Immature natural killer cell (primary cell): ENCODE results near the gene ZFP64. TPM values are rescaled to one million over a fixed set of nuclear protein-coding genes. Genes with fewer than 3 reads are reported as not detected.
A peak's percentile ranks its signal among the peaks of the same experiment; 100 is the strongest.
"Not testable (repeated sequence)": the region's sequence is repeated elsewhere in the genome, so short reads cannot be mapped to it uniquely, and the experiment has no call there.

Experiments
- DNase-seq, 3 donors: peaks; one replicate each; pipeline ENCODE4 v3.0.0; 2022; ENCODE audit warnings: mixed read lengths in 1 of 3
- H3K27ac Mint-ChIP-seq, 6 donors: one replicate each; pipeline ENCODE4 v1.8.0; 2020; ENCODE audit warnings: mixed read lengths in 6 of 6, mild to moderate bottlenecking in 5 of 6, inconsistent platforms in 4 of 6, moderate library complexity in 3 of 6
- H3K27me3 Mint-ChIP-seq, 3 donors: one replicate each; pipeline ENCODE4 v1.8.0; 2020 to 2021; ENCODE audit warnings: low read depth in 3 of 3, mild to moderate bottlenecking in 3 of 3, mixed read lengths in 3 of 3, moderate library complexity in 3 of 3, inconsistent platforms in 1 of 3
- H3K36me3 Mint-ChIP-seq, 3 donors: one replicate each; pipeline ENCODE4 v1.8.0; 2020; ENCODE audit warnings: mixed read lengths in 3 of 3, inconsistent platforms in 2 of 3, mild to moderate bottlenecking in 2 of 3
- H3K4me1 Mint-ChIP-seq, 2 donors: one replicate each; pipeline ENCODE4 v1.8.0; 2020; ENCODE audit warnings: inconsistent platforms in 2 of 2, mild to moderate bottlenecking in 2 of 2, mixed read lengths in 2 of 2, moderate library complexity in 1 of 2
- H3K4me3 Mint-ChIP-seq, 5 donors: one replicate each; pipeline ENCODE4 v1.8.0; 2020; ENCODE audit warnings: mild to moderate bottlenecking in 5 of 5, mixed read lengths in 5 of 5, inconsistent platforms in 3 of 5, moderate library complexity in 3 of 5
- H3K9me3 Mint-ChIP-seq, 6 donors: one replicate each; pipeline ENCODE4 v1.8.0; 2020; ENCODE audit warnings: mild to moderate bottlenecking in 6 of 6, mixed read lengths in 6 of 6, inconsistent platforms in 4 of 6, moderate library complexity in 3 of 6
- polyA plus RNA-seq, 3 donors: library from polyadenylated mRNA; unstranded; fragments of 300-500 nt; fragmentation: Illumina TruSeq; gene quantifications; one replicate each; pipeline ENCODE4 v1.2.3, GENCODE V29; 2021

Gene ZFP64
- polyA plus RNA-seq, 3 donors from 2014 or later = 3.7 to 16.8 (median 5.7) TPM

DNA sequence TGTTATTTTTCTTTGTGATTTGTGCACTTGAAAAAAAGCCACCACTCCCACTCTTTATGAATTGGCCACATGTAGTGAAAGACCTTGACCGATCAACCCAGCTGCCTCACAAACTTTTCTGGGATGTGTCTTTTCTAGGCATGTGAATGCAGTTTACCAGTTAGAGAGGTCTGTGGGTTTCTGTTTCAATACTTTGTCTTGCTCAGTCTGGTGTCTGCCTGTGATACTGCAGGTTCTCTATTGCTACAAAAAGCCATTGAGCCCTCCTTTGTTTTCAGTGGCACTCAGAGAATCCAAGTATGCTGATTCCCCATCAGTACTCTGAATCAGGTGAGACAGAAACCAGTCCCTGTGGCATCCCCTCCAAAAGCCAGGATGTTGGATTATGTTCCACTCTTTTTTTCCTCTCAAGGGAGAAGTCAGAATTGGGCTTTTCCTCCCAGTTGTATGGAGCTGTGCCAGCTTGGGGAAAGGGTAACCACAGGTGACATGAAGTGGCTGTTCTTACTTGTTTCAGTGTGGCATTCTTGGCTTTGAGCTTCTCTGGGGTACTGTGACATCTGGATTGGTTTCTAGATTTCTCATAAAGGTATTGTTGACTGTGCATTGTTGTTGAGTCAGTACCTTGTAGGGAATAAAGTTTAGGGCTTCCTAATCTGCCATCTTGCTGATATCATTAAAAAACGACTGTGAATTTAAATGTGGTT, 26.3 kb upstream of the ZFP64 start:
- Mint-ChIP-seq H3K36me3 (peaks cover 0 to 5% (median 4%) of the 10 kb centered on the region in 3 donors), H3K4me1 (no peaks in the 10 kb centered on the region), H3K4me3 (no peak overlapping the region), H3K9me3 (peaks cover 0 to 23% (median 5%) of the 10 kb centered on the region in 6 donors), H3K27ac (no peak overlapping the region), H3K27me3 (peaks cover 2 to 10% (median 6%) of the 10 kb centered on the region in 3 donors)
- DNase-seq = no peak

DNA sequence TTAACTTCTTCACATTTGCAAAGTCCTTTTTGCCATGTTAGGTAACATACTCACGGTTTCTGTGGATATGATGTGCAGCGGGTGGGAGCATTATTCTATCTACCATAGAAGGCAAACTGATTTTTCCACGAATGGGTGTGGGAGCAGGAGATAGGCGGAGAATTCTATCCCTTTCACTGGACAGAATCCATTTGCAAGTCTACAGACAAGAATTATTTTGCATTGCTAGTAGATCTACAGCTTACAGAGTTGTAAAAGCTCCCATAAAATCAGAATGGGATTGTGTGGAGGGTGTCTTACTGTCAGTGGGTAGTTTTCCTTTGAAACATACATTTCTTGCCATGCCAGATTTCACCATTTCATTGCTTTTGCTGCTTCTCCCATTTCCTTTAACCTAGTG, 22.4 kb upstream of the ZFP64 start:
- Mint-ChIP-seq H3K4me3 (no peak overlapping the region), H3K36me3 (no peaks in the 10 kb centered on the region), H3K9me3 (peaks cover 0 to 8% (median 0%) of the 10 kb centered on the region in 6 donors), H3K27ac (no peak overlapping the region), H3K4me1 (no peaks in the 10 kb centered on the region), H3K27me3 (peaks cover 2 to 19% (median 14%) of the 10 kb centered on the region in 3 donors)
- no peak for DNase-seq

DNA sequence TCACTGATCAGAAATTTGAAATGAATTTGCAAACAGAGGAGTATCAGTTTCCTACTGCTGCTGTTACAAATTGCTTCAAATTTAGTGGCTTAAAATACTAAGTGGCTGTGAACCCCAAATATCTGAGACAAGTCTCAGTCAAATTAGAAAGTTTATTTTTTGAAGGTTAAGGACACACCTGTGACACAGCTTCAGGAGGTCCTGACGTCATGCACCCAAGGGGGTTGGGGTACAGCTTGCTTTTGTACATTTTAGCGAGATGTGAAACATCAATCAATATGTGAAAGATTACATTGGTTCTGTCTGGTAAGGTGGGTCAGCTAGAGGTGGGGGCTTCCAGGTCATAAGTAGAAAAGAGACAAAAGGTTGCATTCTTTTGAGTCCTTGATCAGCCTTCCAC, 21.4 kb upstream of the ZFP64 start:
- Mint-ChIP-seq H3K9me3 (peaks cover 0 to 8% (median 0%) of the 10 kb centered on the region in 6 donors), H3K36me3 (no peaks in the 10 kb centered on the region), H3K4me3 (no peak overlapping the region), H3K27me3 (peaks cover 2 to 19% (median 14%) of the 10 kb centered on the region in 3 donors), H3K4me1 (no peaks in the 10 kb centered on the region), H3K27ac (no peak overlapping the region)
- no peak for DNase-seq

DNA sequence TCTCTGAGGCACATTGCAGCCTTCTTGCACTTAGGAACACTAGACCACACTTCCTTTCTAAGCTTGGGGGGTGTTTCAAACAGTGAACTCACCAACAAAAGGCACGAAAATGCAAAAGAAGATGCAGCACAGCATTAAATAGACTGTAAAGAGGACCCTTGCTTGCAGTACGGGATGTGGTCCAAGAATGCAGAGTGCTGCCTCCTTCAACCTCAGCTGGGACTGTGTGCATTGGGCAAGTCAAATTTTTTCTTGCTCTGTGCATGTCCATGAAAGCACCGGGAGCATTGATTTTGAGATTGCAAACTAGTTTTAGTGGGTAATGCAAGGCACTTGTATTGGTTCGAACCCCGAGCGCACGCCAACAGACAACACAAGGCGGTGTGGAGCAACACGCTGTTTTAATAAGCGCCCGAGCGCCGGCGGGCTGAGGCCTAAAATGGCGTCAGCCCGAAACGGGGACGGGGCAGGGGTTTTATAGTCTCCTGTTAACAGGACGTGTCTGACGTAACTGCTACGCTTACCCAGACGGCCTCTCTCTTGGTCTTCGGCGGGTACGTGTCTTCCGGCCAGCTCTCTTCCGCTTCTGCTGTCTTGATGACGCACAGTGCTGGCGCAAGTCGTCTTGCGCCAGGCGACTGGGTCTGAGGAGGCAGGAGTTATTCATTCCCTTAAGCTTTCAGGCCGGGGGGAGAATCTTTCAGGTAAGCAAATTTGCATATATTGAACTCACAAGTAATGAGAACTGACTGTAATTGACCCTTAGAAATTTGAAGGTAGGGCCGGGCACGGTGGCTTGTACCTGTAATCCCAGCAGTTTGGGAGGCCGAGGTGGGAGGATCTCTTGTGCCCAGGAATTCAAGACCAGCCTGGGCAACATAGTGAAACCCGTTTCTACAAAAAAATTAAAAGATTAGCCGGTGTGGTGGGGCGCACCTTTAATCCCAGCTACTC, 18.7 kb upstream of the ZFP64 start:
- no peak for DNase-seq
- H3K9me3 Mint-ChIP-seq = peaks cover 0 to 8% (median 0%) of the 10 kb centered on the region in 6 donors
- no peak overlapping the region for H3K4me3 Mint-ChIP-seq
- H3K27ac Mint-ChIP-seq = no peak overlapping the region
- H3K36me3 Mint-ChIP-seq = no peaks in the 10 kb centered on the region
- H3K27me3 Mint-ChIP-seq = peaks cover 2 to 20% (median 17%) of the 10 kb centered on the region in 3 donors
- no peaks in the 10 kb centered on the region for H3K4me1 Mint-ChIP-seq

DNA sequence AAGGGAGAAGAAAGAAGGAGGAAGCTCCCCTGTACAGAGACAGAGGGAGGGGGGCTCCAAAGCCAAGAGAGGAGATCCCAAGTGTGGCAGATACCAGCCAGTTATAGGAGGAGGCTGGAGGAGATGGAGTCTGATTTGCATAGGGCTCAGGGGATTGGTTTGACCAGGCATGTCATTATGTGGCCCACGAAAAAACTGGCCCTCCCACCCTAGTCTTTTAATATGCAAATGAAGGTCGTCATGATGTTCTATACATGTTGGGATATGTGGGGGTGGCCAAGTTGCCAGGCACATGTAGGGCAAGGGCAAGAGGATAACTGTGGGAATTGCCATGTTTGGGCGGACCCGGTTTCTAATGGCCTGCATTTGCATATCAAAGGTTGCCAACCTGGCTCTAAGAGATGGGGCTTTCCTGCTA, 17.6 kb upstream of the ZFP64 start:
- H3K9me3 Mint-ChIP-seq = peaks cover 0 to 8% (median 0%) of the 10 kb centered on the region in 6 donors
- DNase-seq = no peak
- no peaks in the 10 kb centered on the region for H3K36me3 Mint-ChIP-seq
- H3K27me3 Mint-ChIP-seq = peaks cover 2 to 24% (median 13%) of the 10 kb centered on the region in 3 donors
- no peak overlapping the region for H3K27ac Mint-ChIP-seq
- H3K4me3 Mint-ChIP-seq = no peak overlapping the region
- no peaks in the 10 kb centered on the region for H3K4me1 Mint-ChIP-seq

DNA sequence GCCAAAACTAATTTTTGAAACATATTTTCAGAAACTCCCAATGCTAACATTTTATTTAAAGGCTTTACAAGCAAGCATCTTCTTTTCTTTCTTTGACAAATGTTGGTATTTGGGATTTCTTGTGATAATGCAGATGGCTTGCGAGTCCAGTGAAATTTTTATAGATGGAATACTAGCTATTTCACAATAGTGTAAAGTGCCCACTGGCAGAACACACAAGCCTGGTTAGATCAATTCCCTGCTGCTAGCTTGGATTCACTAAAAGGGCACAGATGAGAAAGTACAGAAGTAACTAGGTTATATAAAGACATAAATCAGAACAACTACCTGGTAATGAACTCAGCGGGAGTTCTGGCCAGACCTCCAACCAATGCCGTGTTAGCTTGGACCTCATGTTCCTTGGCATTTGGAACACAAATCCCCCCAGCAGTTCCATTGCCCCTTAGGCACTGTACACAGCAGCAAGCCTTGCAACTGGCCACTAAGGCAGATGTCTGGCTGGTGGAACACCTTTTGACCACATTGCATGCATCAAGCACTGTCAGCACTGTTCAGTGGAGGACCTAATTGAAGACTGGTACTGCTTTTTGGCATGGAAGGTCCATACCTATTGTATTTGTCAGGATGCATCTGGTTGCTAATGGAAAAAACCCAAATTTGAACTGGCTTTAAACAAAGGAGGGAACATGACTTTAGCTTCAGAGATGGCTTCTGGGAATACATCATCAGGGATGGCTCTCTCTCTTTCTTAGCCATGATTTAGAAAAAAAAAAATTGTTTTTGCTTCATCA, 15.6 kb upstream of the ZFP64 start:
- no peaks in the 10 kb centered on the region for H3K36me3 Mint-ChIP-seq

DNA sequence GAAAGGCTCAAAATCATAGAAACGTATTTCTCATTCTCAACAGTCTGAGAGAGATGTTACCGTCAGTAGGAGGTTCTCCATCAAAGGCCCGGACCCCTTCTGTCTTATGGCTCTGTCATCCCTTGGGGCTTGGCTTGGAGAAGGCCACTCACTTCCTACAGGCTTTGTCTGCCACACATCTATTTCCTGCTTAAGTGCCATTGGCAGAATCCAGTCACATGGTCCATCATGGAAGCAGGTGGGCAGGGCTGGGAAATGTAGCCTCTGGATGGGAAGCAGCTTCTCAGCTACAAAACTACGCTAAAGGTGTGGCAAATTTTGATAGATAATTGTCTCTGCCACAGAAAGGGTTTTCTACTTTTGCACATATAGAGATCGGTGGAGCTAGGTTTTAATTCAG, 12.6 kb upstream of the ZFP64 start:
- Mint-ChIP-seq H3K36me3 (no peaks in the 10 kb centered on the region), H3K27ac (no peak overlapping the region), H3K4me1 (no peaks in the 10 kb centered on the region), H3K27me3 (peaks cover 0 to 7% (median 3%) of the 10 kb centered on the region in 3 donors), H3K9me3 (no peaks in the 10 kb centered on the region), H3K4me3 (no peak overlapping the region)
- no peak for DNase-seq

More for the DNA sequence above, 15.6 kb upstream of the ZFP64 start:
- Mint-ChIP-seq H3K27me3 (peaks cover 2 to 14% (median 13%) of the 10 kb centered on the region in 3 donors), H3K27ac (no peak overlapping the region), H3K9me3 (peaks cover 0 to 8% (median 0%) of the 10 kb centered on the region in 6 donors), H3K4me3 (no peak overlapping the region), H3K4me1 (no peaks in the 10 kb centered on the region)
- DNase-seq = no peak

DNA sequence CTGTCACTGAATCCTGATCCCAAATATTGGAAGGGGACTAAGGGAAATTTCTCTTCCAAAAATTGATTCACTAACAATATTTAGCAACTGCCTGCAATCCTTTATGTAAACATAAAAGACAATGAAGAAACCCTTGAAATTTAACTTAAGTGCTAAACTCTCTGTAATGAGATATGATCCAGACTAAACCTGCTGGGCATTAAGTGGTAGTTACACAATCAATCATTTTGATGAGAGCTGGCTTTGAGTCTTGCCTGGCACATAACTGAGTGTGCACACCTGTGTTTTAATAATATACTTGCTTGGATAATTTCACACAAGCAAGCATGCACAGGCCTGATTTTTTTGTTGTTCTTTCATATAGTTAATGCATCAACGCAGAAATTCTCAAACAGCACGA, 9.8 kb upstream of the ZFP64 start:
- H3K4me3 Mint-ChIP-seq = no peak overlapping the region
- no peak overlapping the region for H3K27ac Mint-ChIP-seq
- H3K36me3 Mint-ChIP-seq = no peaks in the 10 kb centered on the region
- no peaks in the 10 kb centered on the region for H3K4me1 Mint-ChIP-seq
- DNase-seq = no peak
- H3K27me3 Mint-ChIP-seq = peaks cover 0 to 3% (median 3%) of the 10 kb centered on the region in 3 donors
- no peaks in the 10 kb centered on the region for H3K9me3 Mint-ChIP-seq

DNA sequence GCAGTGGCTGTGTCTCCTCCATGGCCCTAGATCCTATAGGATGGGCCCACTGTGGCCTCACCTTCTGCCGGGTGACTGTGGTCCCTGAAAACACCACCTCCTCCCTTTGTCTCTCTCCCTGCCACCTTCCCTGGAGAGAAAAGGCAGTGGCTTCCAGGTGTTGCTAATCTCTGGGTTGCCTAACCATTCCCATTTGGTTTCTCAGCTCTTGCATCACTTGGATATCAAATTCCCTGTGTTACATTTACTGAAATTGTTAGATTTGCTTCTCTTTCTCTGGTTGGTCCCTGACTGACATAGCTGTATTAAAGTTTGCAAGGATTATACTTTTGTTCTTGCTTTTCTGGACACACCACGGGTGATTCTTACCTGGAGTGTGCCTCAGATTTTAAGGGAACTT, 9.3 kb upstream of the ZFP64 start:
- no peaks in the 10 kb centered on the region for H3K36me3 Mint-ChIP-seq
- peaks cover 0 to 5% (median 3%) of the 10 kb centered on the region in 3 donors for H3K27me3 Mint-ChIP-seq
- no peaks in the 10 kb centered on the region for H3K4me1 Mint-ChIP-seq
- H3K27ac Mint-ChIP-seq = no peak overlapping the region
- H3K4me3 Mint-ChIP-seq = no peak overlapping the region
- H3K9me3 Mint-ChIP-seq = no peaks in the 10 kb centered on the region
- no peak for DNase-seq

DNA sequence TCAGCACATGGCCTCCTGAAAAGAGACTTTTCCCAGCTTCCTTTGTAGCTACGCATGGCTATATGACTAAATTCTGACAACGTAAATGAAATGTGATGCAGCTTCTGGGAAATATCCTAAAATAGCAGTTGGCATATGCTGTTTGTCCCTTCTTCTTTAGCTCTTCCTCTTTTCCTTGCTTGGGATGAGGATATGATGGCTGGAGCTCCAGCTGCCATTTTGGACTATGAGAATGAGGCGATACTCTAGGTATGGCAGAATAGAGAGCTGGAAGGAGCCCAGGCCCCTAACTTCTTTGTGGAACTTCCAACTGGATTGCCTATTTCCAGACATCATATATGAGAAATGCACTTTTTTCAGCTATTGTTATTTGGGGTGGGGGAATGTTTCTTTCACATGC, 5.3 kb upstream of the ZFP64 start:
- no peaks in the 10 kb centered on the region for H3K36me3 Mint-ChIP-seq
- H3K27ac Mint-ChIP-seq = no peak overlapping the region
- no peaks in the 10 kb centered on the region for H3K9me3 Mint-ChIP-seq
- no peak for DNase-seq
- H3K27me3 Mint-ChIP-seq = peaks cover 2 to 5% (median 3%) of the 10 kb centered on the region in 3 donors
- peaks cover 10 to 12% of the 10 kb centered on the region in 2 donors for H3K4me1 Mint-ChIP-seq
- H3K4me3 Mint-ChIP-seq = no peak overlapping the region

DNA sequence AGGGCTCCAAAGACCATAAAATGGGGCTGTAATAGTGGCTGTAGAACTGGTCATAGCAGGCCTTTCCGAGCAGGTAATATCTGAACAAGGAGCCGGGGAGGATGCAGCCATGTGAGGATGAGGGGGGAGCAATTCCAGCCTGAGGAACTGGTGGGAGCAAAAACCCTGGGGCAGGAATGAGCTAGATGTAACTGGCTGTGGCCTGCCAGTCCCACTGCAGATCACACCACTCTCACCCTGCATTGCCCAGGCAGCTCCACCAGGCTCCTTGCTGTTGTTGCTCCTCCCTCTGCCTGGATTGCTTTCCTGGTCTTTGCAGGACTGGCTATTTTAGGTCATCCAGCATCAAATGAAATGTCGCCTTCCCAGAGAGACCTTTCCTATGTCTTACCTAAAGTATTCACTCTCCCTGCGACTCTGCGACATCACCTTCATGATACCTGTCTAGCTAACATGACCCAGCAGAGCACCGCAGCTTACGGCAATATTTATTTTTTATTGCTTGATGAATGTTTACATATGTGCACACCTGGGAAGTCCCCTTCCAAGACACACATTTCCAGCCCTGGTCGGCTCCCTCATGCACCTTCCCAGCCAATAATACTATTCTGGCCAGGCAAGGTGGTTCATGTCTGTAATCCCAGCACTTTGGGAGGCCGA, 2.4 kb upstream of the ZFP64 start:
- Mint-ChIP-seq H3K4me3 (no peak overlapping the region), H3K27me3 (peaks cover 2 to 5% (median 4%) of the 10 kb centered on the region in 3 donors), H3K36me3 (no peaks in the 10 kb centered on the region), H3K4me1 (peaks cover 23 to 26% of the 10 kb centered on the region in 2 donors), H3K27ac (no peak overlapping the region), H3K9me3 (no peaks in the 10 kb centered on the region)
- no peak for DNase-seq

DNA sequence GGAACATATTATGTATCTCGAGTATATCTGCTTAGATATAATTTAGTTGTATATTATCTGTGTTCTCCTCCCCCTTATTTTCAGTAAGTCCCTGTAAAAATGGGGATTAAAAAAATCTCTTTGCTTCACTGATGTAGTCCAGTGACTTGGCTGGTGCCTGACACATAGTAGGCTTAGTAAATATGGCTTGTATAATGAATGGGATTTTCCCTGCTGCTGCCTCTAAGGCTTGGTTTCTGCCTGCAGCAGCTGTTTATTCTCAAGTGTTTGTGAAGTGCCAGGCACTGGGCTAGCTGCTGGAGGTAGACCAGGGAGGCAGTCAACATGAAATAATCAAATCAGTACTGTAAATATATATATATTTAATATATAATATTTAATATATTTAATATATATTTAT, 1.6 kb upstream of the ZFP64 start:
- Mint-ChIP-seq H3K4me3 (peak overlapping the region; percentile 77 to 95 (median 91)), H3K4me1 (peaks cover 23 to 26% of the 10 kb centered on the region in 2 donors), H3K27ac (peak overlapping the region in 5 of 6 donors; percentile 37 to 91 (median 85)), H3K36me3 (no peaks in the 10 kb centered on the region), H3K27me3 (peaks cover 2 to 5% (median 4%) of the 10 kb centered on the region in 3 donors), H3K9me3 (no peaks in the 10 kb centered on the region)
- DNase-seq = no peak

DNA sequence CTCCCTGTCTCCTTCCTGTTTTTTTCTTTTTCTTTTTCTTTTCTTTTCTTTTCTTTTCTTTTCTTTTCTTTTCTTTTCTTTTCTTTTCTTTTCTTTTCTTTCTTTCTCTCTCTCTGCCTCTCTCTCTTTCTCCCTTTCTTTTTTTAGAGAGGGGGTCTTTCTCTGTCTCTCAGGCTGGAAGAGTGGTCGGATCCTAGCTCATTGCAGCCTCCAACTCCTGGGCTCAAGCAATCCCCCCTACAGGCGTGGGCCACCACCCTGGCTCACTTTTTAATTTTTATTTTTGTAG, 1.1 kb upstream of the ZFP64 start:
- not testable (repeated sequence) for H3K36me3 Mint-ChIP-seq, H3K9me3 Mint-ChIP-seq
- peaks cover 23 to 26% of the 10 kb centered on the region in 2 donors for H3K4me1 Mint-ChIP-seq

More for the DNA sequence above, 1.1 kb upstream of the ZFP64 start:
- not testable (repeated sequence) for DNase-seq, H3K27me3 Mint-ChIP-seq
- H3K4me3 Mint-ChIP-seq = peak overlapping the region; percentile 77 to 95 (median 91)
- peak overlapping the region in 5 of 6 donors; percentile 85 to 91 (median 89) for H3K27ac Mint-ChIP-seq
